Osteoblast (primary cell): ENCODE measurements around the gene TXLNG. TPM values are rescaled to one million over a fixed set of nuclear protein-coding genes. Genes with fewer than 3 reads are reported as not detected.

Source experiments
- DNase-seq: peaks from one replicate; pipeline ENCODE4 v3.0.0; 2011; ENCODE audit warnings: low spot score, mixed read lengths; ENCODE audit not compliant: insufficient read length; ENCODE audit errors: missing footprints
- H2AFZ ChIP-seq: 2 replicates; pipeline ENCODE4 v1.6.0; 2011; ENCODE audit warnings: mild to moderate bottlenecking, low read length
- H3K27ac ChIP-seq: 2 replicates; pipeline ENCODE4 v1.5.1; 2011; ENCODE audit warnings: mild to moderate bottlenecking, low read depth, low read length, moderate library complexity
- H3K27me3 ChIP-seq: 2 replicates; pipeline ENCODE4 v1.6.0; 2012; ENCODE audit warnings: mild to moderate bottlenecking, control low read depth, inconsistent platforms, low read length, moderate library complexity; ENCODE audit not compliant: insufficient read depth
- H3K36me3 ChIP-seq: 2 replicates; pipeline ENCODE4 v1.5.1; 2011; ENCODE audit warnings: mild to moderate bottlenecking, low read length, control low read depth, moderate library complexity; ENCODE audit not compliant: insufficient read depth
- H3K4me1 ChIP-seq: 2 replicates; pipeline ENCODE4 v1.5.1; 2011; ENCODE audit warnings: mild to moderate bottlenecking, low read length, control low read depth, moderate library complexity; ENCODE audit not compliant: insufficient read depth
- H3K4me2 ChIP-seq: 2 replicates; pipeline ENCODE4 v1.6.0; 2011; ENCODE audit warnings: mild to moderate bottlenecking, low read length; ENCODE audit not compliant: insufficient read depth
- H3K4me3 ChIP-seq: fragments of 200-600 bp; sonication (generic); 3 replicates; pipeline ENCODE4 v1.5.1; 2012; ENCODE audit warnings: mild to moderate bottlenecking, low read length, inconsistent platforms; ENCODE audit not compliant: insufficient read depth
- H3K79me2 ChIP-seq: 2 replicates; pipeline ENCODE4 v1.6.0; 2012; ENCODE audit warnings: mild to moderate bottlenecking, low read length, control low read depth, inconsistent platforms; ENCODE audit not compliant: insufficient read depth
- H3K9me3 ChIP-seq: 2 replicates; pipeline ENCODE4 v1.5.1; 2011; ENCODE audit warnings: low read depth, low read length, control low read depth
- H4K20me1 ChIP-seq: 2 replicates; pipeline ENCODE4 v1.6.0; 2012; ENCODE audit warnings: mild to moderate bottlenecking, low read length, control low read depth; ENCODE audit not compliant: insufficient read depth
- total RNA-seq: library from RNA; depleted of rRNA; stranded (reverse); fragments of >200 nt; gene quantifications from 2 replicates; pipeline ENCODE4 v1.2.3, GENCODE V29; 2012
- TF ChIP-seq, protein P1 (sequence below): IDR thresholded peaks from 2 replicates; pipeline ENCODE4 v1.5.1; 2011; ENCODE audit warnings: mild to moderate bottlenecking, low read depth, low read length, moderate library complexity; ENCODE audit errors: extremely low read depth

The TXLNG gene
- total RNA-seq, 1 donor = 5.1 TPM

DNA sequence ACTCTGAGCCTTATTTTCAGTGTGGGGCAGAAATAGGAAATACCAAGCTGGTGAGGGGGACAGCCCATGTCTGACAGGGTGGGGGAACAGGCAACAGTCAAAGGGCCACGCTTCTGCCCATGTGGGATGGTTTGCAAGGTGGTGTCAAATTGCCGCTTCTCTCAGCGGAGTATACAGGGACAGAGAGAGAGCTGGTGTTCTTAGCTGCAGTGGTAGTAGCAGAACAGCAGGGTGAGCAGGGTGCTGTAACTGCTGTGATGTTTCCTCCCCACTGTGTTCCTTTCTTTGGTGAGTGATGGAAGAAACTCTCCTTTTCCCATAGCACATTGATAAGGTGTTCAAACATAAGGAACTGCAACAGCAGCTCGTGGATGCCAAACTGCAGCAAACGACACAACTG lies 46.0 kb downstream of the TXLNG start:
- no peak for DNase-seq
- H3K36me3 ChIP-seq = peaks cover 39% of the 10 kb centered on the region
- H3K4me3 ChIP-seq = no peak overlapping the region
- no peak overlapping the region for H3K27ac ChIP-seq
- H3K9me3 ChIP-seq = no peaks in the 10 kb centered on the region
- TF ChIP-seq, protein P1, sequence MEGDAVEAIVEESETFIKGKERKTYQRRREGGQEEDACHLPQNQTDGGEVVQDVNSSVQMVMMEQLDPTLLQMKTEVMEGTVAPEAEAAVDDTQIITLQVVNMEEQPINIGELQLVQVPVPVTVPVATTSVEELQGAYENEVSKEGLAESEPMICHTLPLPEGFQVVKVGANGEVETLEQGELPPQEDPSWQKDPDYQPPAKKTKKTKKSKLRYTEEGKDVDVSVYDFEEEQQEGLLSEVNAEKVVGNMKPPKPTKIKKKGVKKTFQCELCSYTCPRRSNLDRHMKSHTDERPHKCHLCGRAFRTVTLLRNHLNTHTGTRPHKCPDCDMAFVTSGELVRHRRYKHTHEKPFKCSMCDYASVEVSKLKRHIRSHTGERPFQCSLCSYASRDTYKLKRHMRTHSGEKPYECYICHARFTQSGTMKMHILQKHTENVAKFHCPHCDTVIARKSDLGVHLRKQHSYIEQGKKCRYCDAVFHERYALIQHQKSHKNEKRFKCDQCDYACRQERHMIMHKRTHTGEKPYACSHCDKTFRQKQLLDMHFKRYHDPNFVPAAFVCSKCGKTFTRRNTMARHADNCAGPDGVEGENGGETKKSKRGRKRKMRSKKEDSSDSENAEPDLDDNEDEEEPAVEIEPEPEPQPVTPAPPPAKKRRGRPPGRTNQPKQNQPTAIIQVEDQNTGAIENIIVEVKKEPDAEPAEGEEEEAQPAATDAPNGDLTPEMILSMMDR = no peak
- peaks cover 13% of the 10 kb centered on the region for H3K4me1 ChIP-seq
- peaks cover 3% of the 10 kb centered on the region for H4K20me1 ChIP-seq
- no peak overlapping the region for H2AFZ ChIP-seq
- H3K79me2 ChIP-seq = no peaks in the 10 kb centered on the region
- H3K27me3 ChIP-seq = no peaks in the 10 kb centered on the region
- H3K4me2 ChIP-seq = no peak overlapping the region

DNA sequence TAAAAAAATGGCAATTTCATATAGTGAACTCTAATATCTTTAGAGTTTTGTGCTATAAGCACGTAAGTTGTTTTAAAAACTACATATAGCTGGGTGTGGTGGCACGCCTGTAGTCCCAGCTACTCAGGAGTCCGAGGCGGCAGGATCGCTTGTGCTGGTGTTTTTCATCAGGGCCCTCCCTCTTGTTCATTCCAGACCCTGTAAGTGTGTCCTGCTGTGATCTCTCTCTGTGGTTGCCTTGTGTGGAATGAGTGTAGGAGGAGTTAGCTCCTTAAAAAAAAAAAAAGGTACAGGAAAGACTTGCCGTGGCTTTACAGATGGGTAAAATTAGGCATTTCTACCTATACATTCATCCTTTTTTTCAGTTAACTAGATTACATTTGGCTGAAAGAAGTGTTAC lies 48.5 kb downstream of the TXLNG start:
- H3K4me3 ChIP-seq = no peak overlapping the region
- no peaks in the 10 kb centered on the region for H3K79me2 ChIP-seq
- peaks cover 26% of the 10 kb centered on the region for H3K4me1 ChIP-seq
- peaks cover 36% of the 10 kb centered on the region for H3K36me3 ChIP-seq
- no peak overlapping the region for H2AFZ ChIP-seq
- no peak overlapping the region for H3K27ac ChIP-seq
- no peak overlapping the region for H3K4me2 ChIP-seq
- DNase-seq = no peak
- H3K9me3 ChIP-seq = no peaks in the 10 kb centered on the region
- no peaks in the 10 kb centered on the region for H3K27me3 ChIP-seq
- peaks cover 8% of the 10 kb centered on the region for H4K20me1 ChIP-seq
- TF ChIP-seq, protein P1 = no peak

DNA sequence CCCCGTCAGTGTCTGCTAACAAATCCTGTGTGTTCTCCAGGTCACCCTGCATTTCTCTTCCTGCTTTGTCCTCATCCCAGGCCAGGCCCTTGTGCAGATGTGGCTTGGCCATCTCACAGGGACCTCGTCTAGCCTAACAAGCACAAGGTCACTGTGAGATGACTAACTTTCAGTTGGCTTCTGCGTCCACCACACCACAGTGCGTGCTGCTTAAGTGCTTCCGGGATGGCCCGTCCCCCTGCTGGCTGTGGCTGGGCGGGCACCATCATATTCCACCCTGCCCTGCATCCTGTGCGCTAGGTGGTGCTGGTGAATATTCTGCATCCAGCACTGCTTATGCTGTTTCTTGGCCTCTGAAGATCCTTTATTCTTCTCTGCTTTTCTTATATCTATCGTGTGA lies 50.1 kb downstream of the TXLNG start:
- no peaks in the 10 kb centered on the region for H3K27me3 ChIP-seq
- no peak overlapping the region for H3K4me3 ChIP-seq
- H3K79me2 ChIP-seq = no peaks in the 10 kb centered on the region
- no peak overlapping the region for H3K4me2 ChIP-seq
- no peaks in the 10 kb centered on the region for H3K9me3 ChIP-seq
- no peak overlapping the region for H3K27ac ChIP-seq
- peaks cover 29% of the 10 kb centered on the region for H3K4me1 ChIP-seq
- no peak overlapping the region for H2AFZ ChIP-seq
- H3K36me3 ChIP-seq = peaks cover 40% of the 10 kb centered on the region
- peaks cover 8% of the 10 kb centered on the region for H4K20me1 ChIP-seq
- TF ChIP-seq, protein P1 = peak; percentile 47
- no peak for DNase-seq

DNA sequence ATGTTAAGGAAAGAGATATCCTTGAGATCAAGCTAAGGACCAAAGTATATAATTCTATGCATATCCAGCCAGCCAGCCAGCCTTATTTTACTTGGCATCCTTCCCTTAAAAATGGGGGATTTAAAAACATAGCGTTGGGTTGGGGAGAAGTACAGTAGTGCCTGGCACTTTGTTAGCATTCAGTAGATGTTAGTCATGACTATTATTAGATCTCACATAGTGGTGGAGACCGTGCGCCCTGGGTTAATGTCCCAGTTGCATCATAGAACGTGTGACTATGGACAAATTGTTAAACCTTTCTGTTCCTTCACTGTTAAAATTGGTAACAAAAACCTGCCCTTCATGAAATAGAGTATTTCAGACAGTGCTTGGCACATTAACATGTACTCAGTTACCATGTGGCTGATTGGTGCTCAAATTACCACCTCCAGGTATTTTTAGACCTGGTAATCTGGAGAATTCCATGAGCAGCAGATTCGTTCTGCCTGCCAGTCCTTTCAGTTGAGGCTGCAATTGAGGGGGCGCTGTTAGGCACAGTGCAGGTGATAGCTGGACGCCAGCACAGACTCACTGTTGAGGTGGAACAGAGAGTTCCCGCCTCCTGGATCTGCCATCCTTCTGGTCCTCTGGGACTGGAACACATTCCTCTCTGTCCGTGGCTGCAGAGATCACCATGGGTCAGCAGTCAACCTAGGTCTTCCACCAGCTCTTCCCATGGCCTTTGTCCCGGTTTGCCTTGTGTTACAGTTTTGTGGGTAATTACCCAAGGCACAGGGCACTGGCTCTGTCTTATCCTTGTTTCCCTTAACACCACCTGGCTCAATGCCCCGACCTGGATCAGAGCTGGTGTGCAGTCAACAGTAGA lies 52.2 kb downstream of the TXLNG start:
- TF ChIP-seq, protein P1 = no peak
- H3K4me2 ChIP-seq = peak overlapping the region; percentile 47
- peak overlapping the region; percentile 78 for H3K27ac ChIP-seq
- H3K27me3 ChIP-seq = no peaks in the 10 kb centered on the region
- H3K4me3 ChIP-seq = peak overlapping the region; percentile 6
- H3K36me3 ChIP-seq = peaks cover 37% of the 10 kb centered on the region
- peak; percentile 68 for DNase-seq
- H3K9me3 ChIP-seq = no peaks in the 10 kb centered on the region
- H2AFZ ChIP-seq = no peak overlapping the region
- no peaks in the 10 kb centered on the region for H3K79me2 ChIP-seq
- peaks cover 42% of the 10 kb centered on the region for H3K4me1 ChIP-seq
- peaks cover 11% of the 10 kb centered on the region for H4K20me1 ChIP-seq
